Mammary epithelial cell (primary cell): ENCODE data around the gene EIF1.

Experiments used
- EZH2 ChIP-seq: IDR thresholded peaks from 2 replicates; pipeline ENCODE4 v1.6.1; 2012; ENCODE audit warnings: low read length, inconsistent platforms, borderline replicate concordance
- TF ChIP-seq, protein P1 (sequence below), 2 donors: IDR thresholded peaks in 1 of 2; conservative IDR thresholded peaks in 1 of 2; 2 replicates each; pipeline ENCODE4 v1.5.1; 2011 to 2012; ENCODE audit warnings: inconsistent platforms in 2 of 2, low read length in 2 of 2, mild to moderate bottlenecking in 2 of 2, control low read depth in 1 of 2, low read depth in 1 of 2; ENCODE audit not compliant: insufficient read depth in 1 of 2; ENCODE audit errors: extremely low read depth in 1 of 2

DNA sequence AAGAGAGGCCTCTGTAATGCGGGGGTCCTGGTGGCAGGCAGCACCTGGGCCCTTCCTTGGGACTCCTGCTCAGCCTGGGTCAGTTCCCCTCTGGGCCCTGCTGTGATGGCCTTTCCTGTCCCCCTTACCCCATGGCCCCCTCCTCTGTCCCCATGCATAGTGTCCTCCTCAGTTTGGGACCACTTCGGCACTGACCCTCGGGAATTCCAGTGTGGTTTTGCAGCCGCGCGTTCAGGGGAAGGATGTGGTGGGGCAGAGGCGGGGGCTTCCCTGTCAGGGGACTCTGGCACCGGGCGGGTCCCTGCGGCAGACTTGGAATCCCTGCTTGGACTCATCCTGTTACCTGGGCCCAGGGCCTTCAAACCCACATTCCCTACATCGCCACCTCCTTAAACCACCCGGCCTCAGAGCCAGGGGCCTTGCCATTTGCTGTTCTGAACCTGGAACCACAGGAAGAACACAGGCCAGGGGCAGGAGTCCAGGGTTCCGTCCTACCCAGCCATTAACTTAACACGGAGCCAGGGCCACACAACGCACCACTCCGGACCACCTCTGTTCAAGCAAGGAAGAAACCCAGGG, 31.4 kb upstream of the EIF1 start:
- TF ChIP-seq, protein P1, sequence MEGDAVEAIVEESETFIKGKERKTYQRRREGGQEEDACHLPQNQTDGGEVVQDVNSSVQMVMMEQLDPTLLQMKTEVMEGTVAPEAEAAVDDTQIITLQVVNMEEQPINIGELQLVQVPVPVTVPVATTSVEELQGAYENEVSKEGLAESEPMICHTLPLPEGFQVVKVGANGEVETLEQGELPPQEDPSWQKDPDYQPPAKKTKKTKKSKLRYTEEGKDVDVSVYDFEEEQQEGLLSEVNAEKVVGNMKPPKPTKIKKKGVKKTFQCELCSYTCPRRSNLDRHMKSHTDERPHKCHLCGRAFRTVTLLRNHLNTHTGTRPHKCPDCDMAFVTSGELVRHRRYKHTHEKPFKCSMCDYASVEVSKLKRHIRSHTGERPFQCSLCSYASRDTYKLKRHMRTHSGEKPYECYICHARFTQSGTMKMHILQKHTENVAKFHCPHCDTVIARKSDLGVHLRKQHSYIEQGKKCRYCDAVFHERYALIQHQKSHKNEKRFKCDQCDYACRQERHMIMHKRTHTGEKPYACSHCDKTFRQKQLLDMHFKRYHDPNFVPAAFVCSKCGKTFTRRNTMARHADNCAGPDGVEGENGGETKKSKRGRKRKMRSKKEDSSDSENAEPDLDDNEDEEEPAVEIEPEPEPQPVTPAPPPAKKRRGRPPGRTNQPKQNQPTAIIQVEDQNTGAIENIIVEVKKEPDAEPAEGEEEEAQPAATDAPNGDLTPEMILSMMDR (conservative IDR thresholded peaks at IDR 0.05 in 1 of 2, IDR thresholded peaks at IDR 0.05 in 1 of 2; ENCODE audit: extremely low read depth in 1 of 2, insufficient read depth in 1 of 2, low read depth in 1 of 2, low read length in 2 of 2), result no peak
- no peak for TF ChIP-seq EZH2
